ENCODE results near the gene PDE11A. TPM values are rescaled to one million over a fixed set of nuclear protein-coding genes. Genes with fewer than 3 reads are reported as not detected.

PDE11A gene
- total and polyA plus RNA-seq, 8 donors = under 0.01 to 0.87 (median 0.40) TPM; not detected in 2

- H3K9me3 ChIP-seq = no peaks in the 10 kb centered on the region
- no peak overlapping the region for H3K4me3 ChIP-seq
- H3K27me3 ChIP-seq = no peaks in the 10 kb centered on the region
- H3K36me3 ChIP-seq = no peaks in the 10 kb centered on the region
- 76 to 83% (median 79%) methylated on average over 5 of the region's 5 CpGs for WGBS, 5 donors
- TF ChIP-seq POLR2AphosphoS5 (IDR thresholded peaks at IDR 0.05) (no peak), CTCF (IDR thresholded peaks at IDR 0.05) (no peak), EP300 (IDR thresholded peaks at IDR 0.05) (no peak), POLR2A (IDR thresholded peaks at IDR 0.05) (no peak)
- H3K4me1 ChIP-seq = peaks cover 0 to 14% (median 13%) of the 10 kb centered on the region in 4 donors
- H3K27ac ChIP-seq = no peak overlapping the region
- intact Hi-C loops (cut with DNase I; ENCODE audit: low total_unique reads) = no loop called here
- DNase-seq = no peak
Observed at GRCh38 chr2:177897278-177897677, 175.3 kb downstream of the PDE11A start.

GRCh38 chr2:177896587-177896986 lies 176.0 kb downstream of the PDE11A start:
- H3K4me1 ChIP-seq = peaks cover 0 to 14% (median 12%) of the 10 kb centered on the region in 4 donors
- no peaks in the 10 kb centered on the region for H3K36me3 ChIP-seq
- H3K27me3 ChIP-seq = no peaks in the 10 kb centered on the region
- intact Hi-C loops (cut with DNase I; ENCODE audit: low total_unique reads) = no loop called here
- WGBS, 5 donors = 18 to 29% (median 25%) methylated on average over 3 of the region's 3 CpGs
- H3K27ac ChIP-seq = no peak overlapping the region
- H3K9me3 ChIP-seq = no peaks in the 10 kb centered on the region
- TF ChIP-seq EP300 (IDR thresholded peaks at IDR 0.05) = no peak
- no peak overlapping the region for H3K4me3 ChIP-seq
- DNase-seq = no peak

- TF ChIP-seq EP300 (IDR thresholded peaks at IDR 0.05) (no peak), POLR2AphosphoS5 (IDR thresholded peaks at IDR 0.05) (peak in 2 of 3 donors; percentile 26 to 47)
- peaks cover 0 to 14% (median 12%) of the 10 kb centered on the region in 4 donors for H3K4me1 ChIP-seq
- peak overlapping the region in 3 of 5 donors; percentile 16 to 33 (median 28) for H3K27ac ChIP-seq
- no peaks in the 10 kb centered on the region for H3K36me3 ChIP-seq
- DNase-seq = peak in 1 of 2 donors; percentile 27
- 28 to 46% (median 33%) methylated on average over 4 of the region's 4 CpGs for WGBS, 5 donors
- no peaks in the 10 kb centered on the region for H3K9me3 ChIP-seq
- intact Hi-C loops (cut with DNase I; ENCODE audit: low total_unique reads) = no loop called here
- no peak overlapping the region for H3K4me3 ChIP-seq
- H3K27me3 ChIP-seq = no peaks in the 10 kb centered on the region
Observed at GRCh38 chr2:177894546-177894945, 178.0 kb downstream of the PDE11A start.

GRCh38 chr2:177893880-177894279 lies 178.7 kb downstream of the PDE11A start:
- TF ChIP-seq POLR2A (IDR thresholded peaks at IDR 0.05) (no peak), EP300 (IDR thresholded peaks at IDR 0.05) (no peak)

GRCh38 chr2:177891533-177891932 lies 181.0 kb downstream of the PDE11A start:
- WGBS, 5 donors = 84 to 98% (median 86%) methylated on average over 1 of the region's 1 CpG
- Histone ChIP-seq H3K4me1 (peaks cover 0 to 12% (median 8%) of the 10 kb centered on the region in 4 donors), H3K36me3 (no peaks in the 10 kb centered on the region)

More at GRCh38 chr2:177893880-177894279, 178.7 kb downstream of the PDE11A start:
- Histone ChIP-seq H3K27me3 (no peaks in the 10 kb centered on the region), H3K36me3 (no peaks in the 10 kb centered on the region), H3K4me3 (no peak overlapping the region), H3K27ac (peak overlapping the region in 1 of 5 donors; percentile 28), H3K4me1 (peaks cover 0 to 14% (median 12%) of the 10 kb centered on the region in 4 donors), H3K9me3 (no peaks in the 10 kb centered on the region)
- no peak for DNase-seq
- intact Hi-C loops (cut with DNase I; ENCODE audit: low total_unique reads) = no loop called here

More at GRCh38 chr2:177891533-177891932, 181.0 kb downstream of the PDE11A start:
- no peaks in the 10 kb centered on the region for H3K9me3 ChIP-seq
- TF ChIP-seq POLR2AphosphoS5 (IDR thresholded peaks at IDR 0.05) (no peak), CTCF (IDR thresholded peaks at IDR 0.05) (no peak), EP300 (IDR thresholded peaks at IDR 0.05) (no peak), POLR2A (IDR thresholded peaks at IDR 0.05) (no peak)
- no peak for DNase-seq
- no peak overlapping the region for H3K27ac ChIP-seq
- H3K27me3 ChIP-seq = no peaks in the 10 kb centered on the region
- no peak overlapping the region for H3K4me3 ChIP-seq
- intact Hi-C loops (cut with DNase I; ENCODE audit: low total_unique reads) = no loop called here
